HEK293 (cell line): ENCODE measurements around the gene UBA3.

Experiments
- KLF16 ChIP-seq: fragments of 450-650 bp; formaldehyde crosslinking; IDR thresholded peaks from 2 replicates; pipeline ENCODE4 v1.5.1; 2017; ENCODE audit warnings: missing biosample characterization, missing genetic modification characterization
- PBX3 ChIP-seq: sonication (generic); formaldehyde crosslinking; IDR thresholded peaks from 2 replicates; pipeline ENCODE4 v1.8.1; 2022; ENCODE audit warnings: mild to moderate bottlenecking, moderate library complexity, missing genetic modification reagents
- SALL2 ChIP-seq: fragments of 450-650 bp; formaldehyde crosslinking; IDR thresholded peaks from 2 replicates; pipeline ENCODE4 v1.5.0; 2017; ENCODE audit warnings: missing biosample characterization, mild to moderate bottlenecking, missing genetic modification characterization, borderline replicate concordance
- ZBTB21 ChIP-seq: fragments of 450-650 bp; formaldehyde crosslinking; IDR thresholded peaks from 2 replicates; pipeline ENCODE4 v1.5.1; 2017; ENCODE audit warnings: missing biosample characterization, missing genetic modification characterization
- ZBTB7A ChIP-seq: fragments of 450-650 bp; formaldehyde crosslinking; IDR thresholded peaks from 2 replicates; pipeline ENCODE4 v1.5.1; 2016; ENCODE audit warnings: low read depth, missing biosample characterization, missing genetic modification characterization
- ZNF184 ChIP-seq: fragments of 450-650 bp; IDR thresholded peaks from 2 replicates; pipeline ENCODE4 v1.5.1; 2018; ENCODE audit warnings: missing biosample characterization, mild to moderate bottlenecking, missing genetic modification characterization
- ZNF514 ChIP-seq: fragments of 450-650 bp; formaldehyde crosslinking; IDR thresholded peaks from 2 replicates; pipeline ENCODE4 v1.5.1; 2016; ENCODE audit warnings: missing biosample characterization, missing genetic modification characterization
- TF ChIP-seq, protein P1 (sequence below): fragments of 450-650 bp; formaldehyde crosslinking; IDR thresholded peaks from 2 replicates; pipeline ENCODE4 v1.5.1; 2016; ENCODE audit warnings: missing biosample characterization, missing genetic modification characterization

DNA sequence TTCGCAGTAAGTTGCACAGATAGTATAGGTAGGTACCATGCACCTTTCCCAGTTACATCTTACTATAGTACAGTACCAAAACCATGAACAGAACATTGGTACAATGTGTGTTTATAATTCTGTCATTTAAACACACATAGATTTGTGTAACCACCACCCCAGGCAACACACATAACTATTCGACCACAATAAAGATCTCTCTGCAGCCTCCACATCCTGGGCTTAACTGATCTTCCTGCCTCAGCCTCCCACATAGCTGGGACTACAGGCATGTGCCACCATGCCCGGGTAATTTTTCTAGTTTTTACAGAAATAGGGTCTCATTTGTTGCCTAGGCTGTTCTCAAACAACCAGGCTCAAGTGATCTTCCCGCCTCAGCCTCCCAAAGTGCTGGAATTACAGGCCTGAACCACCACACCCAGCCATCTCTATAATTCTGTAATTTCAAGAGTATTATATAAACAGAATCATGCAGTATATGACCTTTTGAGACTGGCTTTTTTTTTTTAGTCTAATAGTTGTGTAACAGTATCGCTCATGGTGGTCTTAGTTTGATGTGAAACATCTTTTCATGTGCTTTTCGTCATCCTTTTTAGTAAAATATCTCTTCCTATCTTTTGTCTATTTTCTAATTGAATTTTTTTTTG, 14.7 kb downstream of the UBA3 start:
- no peak for TF ChIP-seq ZBTB7A (tag by site-specific recombination)
- TF ChIP-seq, protein P1, sequence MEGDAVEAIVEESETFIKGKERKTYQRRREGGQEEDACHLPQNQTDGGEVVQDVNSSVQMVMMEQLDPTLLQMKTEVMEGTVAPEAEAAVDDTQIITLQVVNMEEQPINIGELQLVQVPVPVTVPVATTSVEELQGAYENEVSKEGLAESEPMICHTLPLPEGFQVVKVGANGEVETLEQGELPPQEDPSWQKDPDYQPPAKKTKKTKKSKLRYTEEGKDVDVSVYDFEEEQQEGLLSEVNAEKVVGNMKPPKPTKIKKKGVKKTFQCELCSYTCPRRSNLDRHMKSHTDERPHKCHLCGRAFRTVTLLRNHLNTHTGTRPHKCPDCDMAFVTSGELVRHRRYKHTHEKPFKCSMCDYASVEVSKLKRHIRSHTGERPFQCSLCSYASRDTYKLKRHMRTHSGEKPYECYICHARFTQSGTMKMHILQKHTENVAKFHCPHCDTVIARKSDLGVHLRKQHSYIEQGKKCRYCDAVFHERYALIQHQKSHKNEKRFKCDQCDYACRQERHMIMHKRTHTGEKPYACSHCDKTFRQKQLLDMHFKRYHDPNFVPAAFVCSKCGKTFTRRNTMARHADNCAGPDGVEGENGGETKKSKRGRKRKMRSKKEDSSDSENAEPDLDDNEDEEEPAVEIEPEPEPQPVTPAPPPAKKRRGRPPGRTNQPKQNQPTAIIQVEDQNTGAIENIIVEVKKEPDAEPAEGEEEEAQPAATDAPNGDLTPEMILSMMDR = no peak
- no peak for TF ChIP-seq KLF16 (tag by site-specific recombination)
- TF ChIP-seq PBX3 (CRISPR knock-in tag) = no peak
- no peak for TF ChIP-seq SALL2 (tag by site-specific recombination)
- TF ChIP-seq ZNF514 (tag by site-specific recombination) = no peak
- TF ChIP-seq ZNF184 = no peak
- TF ChIP-seq ZBTB21 (tag by site-specific recombination) = no peak
